ENCODE data around the gene DPP10. TPM values are rescaled to one million over a fixed set of nuclear protein-coding genes. Genes with fewer than 3 reads are reported as not detected.
"Not testable (repeated sequence)": the region's sequence is repeated elsewhere in the genome, so short reads cannot be mapped to it uniquely, and the experiment has no call there.

DPP10 gene
- total RNA-seq, 1 experiment from 2014 or later, result not detected

- DNase-seq (ENCODE audit: low spot score), result no peak
These were observed 65.3 kb downstream of the DPP10 start for GRCh38 chr2:114507744-114508143.

- DNase-seq (ENCODE audit: low spot score), result no peak
These were observed 73.4 kb downstream of the DPP10 start for GRCh38 chr2:114515882-114516281.

- no peak for DNase-seq (ENCODE audit: low spot score)
These were observed 75.1 kb downstream of the DPP10 start for GRCh38 chr2:114517580-114517979.

GRCh38 chr2:114518738-114519137 is 76.3 kb downstream of the DPP10 start:
- DNase-seq (ENCODE audit: low spot score), result no peak

- not testable (repeated sequence) for DNase-seq (ENCODE audit: low spot score)
These were observed 80.2 kb downstream of the DPP10 start for GRCh38 chr2:114522612-114523011.

- DNase-seq (ENCODE audit: low spot score), result no peak
These were observed 83.5 kb downstream of the DPP10 start for GRCh38 chr2:114525955-114526354.

- DNase-seq (ENCODE audit: low spot score), result no peak
These were observed 84.4 kb downstream of the DPP10 start for GRCh38 chr2:114526841-114527240.

GRCh38 chr2:114527330-114527983 is 85.0 kb downstream of the DPP10 start:
- DNase-seq (ENCODE audit: low spot score), result no peak

GRCh38 chr2:114534116-114535084 is 92.0 kb downstream of the DPP10 start:
- DNase-seq (ENCODE audit: low spot score), result no peak

GRCh38 chr2:114537777-114538176 is 95.3 kb downstream of the DPP10 start:
- DNase-seq (ENCODE audit: low spot score), result no peak

- no peak for DNase-seq (ENCODE audit: low spot score)
These were observed 100.3 kb downstream of the DPP10 start for GRCh38 chr2:114542695-114543094.

- DNase-seq (ENCODE audit: low spot score), result peak; percentile 10
These were observed 100.9 kb downstream of the DPP10 start for GRCh38 chr2:114543236-114543766.

- DNase-seq (ENCODE audit: low spot score), result no peak
These were observed 102.6 kb downstream of the DPP10 start for GRCh38 chr2:114545052-114545451.

GRCh38 chr2:114546531-114546930 is 104.1 kb downstream of the DPP10 start:
- DNase-seq (ENCODE audit: low spot score), result no peak

GRCh38 chr2:114548151-114548550 is 105.7 kb downstream of the DPP10 start:
- no peak for DNase-seq (ENCODE audit: low spot score)

GRCh38 chr2:114550364-114550763 is 107.9 kb downstream of the DPP10 start:
- no peak for DNase-seq (ENCODE audit: low spot score)

- peak; percentile 69 for DNase-seq (ENCODE audit: low spot score)
These were observed 108.7 kb downstream of the DPP10 start for GRCh38 chr2:114550895-114551793.

- no peak for DNase-seq (ENCODE audit: low spot score)
These were observed 110.6 kb downstream of the DPP10 start for GRCh38 chr2:114553027-114553426.

GRCh38 chr2:114569166-114569565 is 126.7 kb downstream of the DPP10 start:
- no peak for DNase-seq (ENCODE audit: low spot score)

GRCh38 chr2:114577657-114578056 is 135.2 kb downstream of the DPP10 start:
- DNase-seq (ENCODE audit: low spot score), result no peak

GRCh38 chr2:114579542-114579941 is 137.1 kb downstream of the DPP10 start:
- DNase-seq (ENCODE audit: low spot score), result no peak
